NT2/D1 (cell line): ENCODE measurements around the gene SAG.

Experiments
- SUZ12 ChIP-seq: IDR thresholded peaks from 2 replicates; pipeline ENCODE4 v1.6.1; 2011; ENCODE audit not compliant: insufficient read length, insufficient read depth; ENCODE audit errors: extremely low read depth
- YY1 ChIP-seq: IDR thresholded peaks from 2 replicates; pipeline ENCODE4 v1.6.1; 2011; ENCODE audit not compliant: insufficient read length, insufficient read depth
- ZNF274 ChIP-seq: IDR thresholded peaks from 2 replicates; pipeline ENCODE4 v1.6.1; 2011; ENCODE audit warnings: mild to moderate bottlenecking, low read depth, low read length

- TF ChIP-seq SUZ12 (no peak), YY1 (no peak), ZNF274 (no peak)
Observed at GRCh38 chr2:233325256-233325655, 17.6 kb downstream of the SAG start.
